Renal cortex interstitium (tissue), 15 donors: ENCODE measurements around the gene TMEM126B. TPM values are rescaled to one million over a fixed set of nuclear protein-coding genes. Genes with fewer than 3 reads are reported as not detected.
"Not testable (repeated sequence)": the region's sequence is repeated elsewhere in the genome, so short reads cannot be mapped to it uniquely, and the experiment has no call there.

Experiments used
- DNase-seq, 11 donors: peaks; one replicate each; pipeline ENCODE4 v3.0.0-alpha.2; 2013; ENCODE audit warnings: low read depth in 9 of 11, low spot score in 4 of 11; ENCODE audit errors: extremely low read depth in 1 of 11
- long read RNA-seq, 16 experiments: transcript quantifications; one replicate each; lab custom pipeline, GENCODE V29; 2026
- polyA plus RNA-seq, 3 donors: library from polyadenylated mRNA; unstranded; fragments of 120-200 nt; gene quantifications; one replicate each; pipeline ENCODE4 v1.2.1, GENCODE V29; 2013; ENCODE audit not compliant: insufficient read length in 3 of 3

TMEM126B gene
- polyA plus RNA-seq, result 10 to 100 TPM; 53.8 to 63.3 (median 58.8) TPM
- long read RNA-seq, donor 1, transcript TMEM126B-201 (5 exons, 989 nt), result minor isoform, 5 of 20 reads
- long read RNA-seq, donor 1, transcript TMEM126B-202 (6 exons, 1,210 nt), result major isoform, 12 of 20 reads
- long read RNA-seq, donor 1, partial matches to known transcripts, result 0 of 20 reads
- long read RNA-seq, donor 1, other reads (novel, unspliced or antisense), result 0 of 20 reads
- long read RNA-seq, donor 2, transcript TMEM126B-201 (5 exons, 989 nt), result minor isoform, 8 of 29 reads
- long read RNA-seq, donor 2, transcript TMEM126B-202 (6 exons, 1,210 nt), result major isoform, 12 of 29 reads
- long read RNA-seq, donor 2, partial matches to known transcripts, result 5 of 29 reads
- long read RNA-seq, donor 2, other reads (novel, unspliced or antisense), result 0 of 29 reads
- long read RNA-seq, donor 3, transcript TMEM126B-202 (6 exons, 1,210 nt), result major isoform, 27 of 45 reads
- long read RNA-seq, donor 3, transcript TMEM126B-201 (5 exons, 989 nt), result minor isoform, 11 of 45 reads
- long read RNA-seq, donor 3, transcript TMEM126B-211 (4 exons, 1,273 nt), result minor isoform, 6 of 45 reads
- long read RNA-seq, donor 3, partial matches to known transcripts, result 0 of 45 reads
- long read RNA-seq, donor 3, other reads (novel, unspliced or antisense), result 0 of 45 reads
- long read RNA-seq, donor 4, transcript TMEM126B-202 (6 exons, 1,210 nt), result major isoform, 11 of 15 reads
- long read RNA-seq, donor 4, partial matches to known transcripts, result 0 of 15 reads
- long read RNA-seq, donor 4, other reads (novel, unspliced or antisense), result 0 of 15 reads
- long read RNA-seq, donor 5, result 0 reads
- long read RNA-seq, donor 6, transcript TMEM126B-202 (6 exons, 1,210 nt), result major isoform, 19 of 34 reads
- long read RNA-seq, donor 6, transcript TMEM126B-201 (5 exons, 989 nt), result minor isoform, 12 of 34 reads
- long read RNA-seq, donor 6, partial matches to known transcripts, result 0 of 34 reads
- long read RNA-seq, donor 6, other reads (novel, unspliced or antisense), result 0 of 34 reads
- long read RNA-seq, donor 7, transcript TMEM126B-202 (6 exons, 1,210 nt), result major isoform, 22 of 52 reads
- long read RNA-seq, donor 7, transcript TMEM126B-201 (5 exons, 989 nt), result minor isoform, 20 of 52 reads
- long read RNA-seq, donor 7, partial matches to known transcripts, result 7 of 52 reads
- long read RNA-seq, donor 7, other reads (novel, unspliced or antisense), result 0 of 52 reads
- long read RNA-seq, donor 8, transcript TMEM126B-202 (6 exons, 1,210 nt), result major isoform, 30 of 63 reads
- long read RNA-seq, donor 8, transcript TMEM126B-201 (5 exons, 989 nt), result minor isoform, 19 of 63 reads
- long read RNA-seq, donor 8, partial matches to known transcripts, result 9 of 63 reads
- long read RNA-seq, donor 8, other reads (novel, unspliced or antisense), result 0 of 63 reads
- long read RNA-seq, donor 9, transcript TMEM126B-202 (6 exons, 1,210 nt), result major isoform, 14 of 25 reads
- long read RNA-seq, donor 9, transcript TMEM126B-201 (5 exons, 989 nt), result minor isoform, 7 of 25 reads
- long read RNA-seq, donor 9, partial matches to known transcripts, result 0 of 25 reads
- long read RNA-seq, donor 9, other reads (novel, unspliced or antisense), result 0 of 25 reads
- long read RNA-seq, donor 10, transcript TMEM126B-201 (5 exons, 989 nt), result major isoform, 27 of 49 reads
- long read RNA-seq, donor 10, transcript TMEM126B-202 (6 exons, 1,210 nt), result minor isoform, 17 of 49 reads
- long read RNA-seq, donor 10, partial matches to known transcripts, result 0 of 49 reads
- long read RNA-seq, donor 10, other reads (novel, unspliced or antisense), result 0 of 49 reads
- long read RNA-seq, donor 11, transcript TMEM126B-202 (6 exons, 1,210 nt), result major isoform, 7 of 14 reads
- long read RNA-seq, donor 11, transcript TMEM126B-201 (5 exons, 989 nt), result minor isoform, 5 of 14 reads
- long read RNA-seq, donor 11, partial matches to known transcripts, result 0 of 14 reads
- long read RNA-seq, donor 11, other reads (novel, unspliced or antisense), result 0 of 14 reads
- long read RNA-seq, donor 12, transcript TMEM126B-201 (5 exons, 989 nt), result major isoform, 5 of 19 reads
- long read RNA-seq, donor 12, partial matches to known transcripts, result 9 of 19 reads
- long read RNA-seq, donor 12, other reads (novel, unspliced or antisense), result 0 of 19 reads
- long read RNA-seq, donor 13, result 0 reads
- long read RNA-seq, donor 14, transcript TMEM126B-202 (6 exons, 1,210 nt), result minor isoform, 14 of 38 reads
- long read RNA-seq, donor 14, transcript TMEM126B-201 (5 exons, 989 nt), result major isoform, 16 of 38 reads
- long read RNA-seq, donor 14, partial matches to known transcripts, result 5 of 38 reads
- long read RNA-seq, donor 14, other reads (novel, unspliced or antisense), result 0 of 38 reads
- long read RNA-seq, donor 15, transcript TMEM126B-202 (6 exons, 1,210 nt), result minor isoform, 7 of 23 reads
- long read RNA-seq, donor 15, transcript TMEM126B-201 (5 exons, 989 nt), result major isoform, 8 of 23 reads
- long read RNA-seq, donor 15, partial matches to known transcripts, result 5 of 23 reads
- long read RNA-seq, donor 15, other reads (novel, unspliced or antisense), result 0 of 23 reads
- long read RNA-seq, donor 16, transcript TMEM126B-201 (5 exons, 989 nt), result major isoform, 29 of 69 reads
- long read RNA-seq, donor 16, transcript TMEM126B-211 (4 exons, 1,273 nt), result minor isoform, 6 of 69 reads
- long read RNA-seq, donor 16, transcript TMEM126B-202 (6 exons, 1,210 nt), result minor isoform, 25 of 69 reads
- long read RNA-seq, donor 16, partial matches to known transcripts, result 5 of 69 reads
- long read RNA-seq, donor 16, other reads (novel, unspliced or antisense), result 0 of 69 reads

- peak; percentile 87 to 98 (median 95) for DNase-seq
Measured at GRCh38 chr11:85627998-85628770, at the start of gene TMEM126B. Gene TMEM126B (plus strand): TSS chr11:85628593. CDS start chr11:85628608, 15 bp downstream.

GRCh38 chr11:85582111-85582510, 46.3 kb upstream of the TMEM126B start:
- no peak for DNase-seq

GRCh38 chr11:85589373-85589772, 39.0 kb upstream of the TMEM126B start:
- DNase-seq, result no peak

GRCh38 chr11:85590848-85591483, 37.4 kb upstream of the TMEM126B start:
- DNase-seq, result no peak

- peak in 3 of 11 donors; percentile 24 to 28 (median 26) for DNase-seq
Measured at GRCh38 chr11:85595285-85595884, 33.0 kb upstream of the TMEM126B start.

- no peak for DNase-seq
Measured at GRCh38 chr11:85596886-85597285, 31.5 kb upstream of the TMEM126B start.

- DNase-seq, result peak in 1 of 11 donors; percentile 3
Measured at GRCh38 chr11:85599083-85599482, 29.3 kb upstream of the TMEM126B start.

- DNase-seq, result no peak
Measured at GRCh38 chr11:85602526-85603213, 25.7 kb upstream of the TMEM126B start.

- no peak for DNase-seq
Measured at GRCh38 chr11:85603220-85603619, 25.2 kb upstream of the TMEM126B start.

GRCh38 chr11:85606237-85606636, 22.2 kb upstream of the TMEM126B start:
- not testable (repeated sequence) for DNase-seq

- not testable (repeated sequence) for DNase-seq
Measured at GRCh38 chr11:85608621-85609020, 19.8 kb upstream of the TMEM126B start.

- DNase-seq, result not testable (repeated sequence)
Measured at GRCh38 chr11:85609286-85609685, 19.1 kb upstream of the TMEM126B start.

GRCh38 chr11:85611643-85612042, 16.8 kb upstream of the TMEM126B start:
- not testable (repeated sequence) for DNase-seq

- no peak for DNase-seq
Measured at GRCh38 chr11:85619499-85619898, 8.9 kb upstream of the TMEM126B start.
